ENCODE results near the gene ERC2. TPM values are rescaled to one million over a fixed set of nuclear protein-coding genes. Genes with fewer than 3 reads are reported as not detected.

The ERC2 gene
- total RNA-seq, 1 donor from 2014 or later, result 2.4 TPM

GRCh38 chr3:55966566-55966965 is 501.7 kb downstream of the ERC2 start:
- no peak for DNase-seq

- no peak for DNase-seq
Observed at GRCh38 chr3:55965776-55966175, 502.5 kb downstream of the ERC2 start.

- no peak for DNase-seq
Observed at GRCh38 chr3:55964491-55964985, 503.7 kb downstream of the ERC2 start.

GRCh38 chr3:55963601-55964000 is 504.7 kb downstream of the ERC2 start:
- no peak for DNase-seq

GRCh38 chr3:55959471-55960080 is 508.7 kb downstream of the ERC2 start:
- no peak for DNase-seq

GRCh38 chr3:55958605-55959004 is 509.7 kb downstream of the ERC2 start:
- no peak for DNase-seq

GRCh38 chr3:55955891-55956477 is 512.3 kb downstream of the ERC2 start:
- no peak for DNase-seq

- DNase-seq, result no peak
Observed at GRCh38 chr3:55951388-55951787, 516.9 kb downstream of the ERC2 start.

GRCh38 chr3:55947406-55947805 is 520.9 kb downstream of the ERC2 start:
- DNase-seq, result no peak

- DNase-seq, result no peak
Observed at GRCh38 chr3:55946574-55947160, 521.6 kb downstream of the ERC2 start.

GRCh38 chr3:55942868-55943267 is 525.4 kb downstream of the ERC2 start:
- no peak for DNase-seq

GRCh38 chr3:55939287-55939686 is 529.0 kb downstream of the ERC2 start:
- no peak for DNase-seq

GRCh38 chr3:55937301-55937700 is 531.0 kb downstream of the ERC2 start:
- no peak for DNase-seq

GRCh38 chr3:55936549-55937052 is 531.7 kb downstream of the ERC2 start:
- DNase-seq, result no peak

GRCh38 chr3:55935241-55935640 is 533.0 kb downstream of the ERC2 start:
- DNase-seq, result no peak

GRCh38 chr3:55934771-55935170 is 533.5 kb downstream of the ERC2 start:
- DNase-seq, result no peak

GRCh38 chr3:55929154-55929869 is 539.0 kb downstream of the ERC2 start:
- no peak for DNase-seq

GRCh38 chr3:55923626-55924025 is 544.6 kb downstream of the ERC2 start:
- DNase-seq, result no peak

GRCh38 chr3:55923207-55923606 is 545.1 kb downstream of the ERC2 start:
- DNase-seq, result no peak

- DNase-seq, result no peak
Observed at GRCh38 chr3:55912880-55913279, 555.4 kb downstream of the ERC2 start.

- DNase-seq, result no peak
Observed at GRCh38 chr3:55911266-55911665, 557.0 kb downstream of the ERC2 start.

- no peak for DNase-seq
Observed at GRCh38 chr3:55910543-55910942, 557.7 kb downstream of the ERC2 start.

- no peak for DNase-seq
Observed at GRCh38 chr3:55909373-55909772, 558.9 kb downstream of the ERC2 start.

Data from dermis blood vessel endothelial cell (primary cell).